ENCODE results near the gene TSPAN9.

TSPAN9 gene

DNA sequence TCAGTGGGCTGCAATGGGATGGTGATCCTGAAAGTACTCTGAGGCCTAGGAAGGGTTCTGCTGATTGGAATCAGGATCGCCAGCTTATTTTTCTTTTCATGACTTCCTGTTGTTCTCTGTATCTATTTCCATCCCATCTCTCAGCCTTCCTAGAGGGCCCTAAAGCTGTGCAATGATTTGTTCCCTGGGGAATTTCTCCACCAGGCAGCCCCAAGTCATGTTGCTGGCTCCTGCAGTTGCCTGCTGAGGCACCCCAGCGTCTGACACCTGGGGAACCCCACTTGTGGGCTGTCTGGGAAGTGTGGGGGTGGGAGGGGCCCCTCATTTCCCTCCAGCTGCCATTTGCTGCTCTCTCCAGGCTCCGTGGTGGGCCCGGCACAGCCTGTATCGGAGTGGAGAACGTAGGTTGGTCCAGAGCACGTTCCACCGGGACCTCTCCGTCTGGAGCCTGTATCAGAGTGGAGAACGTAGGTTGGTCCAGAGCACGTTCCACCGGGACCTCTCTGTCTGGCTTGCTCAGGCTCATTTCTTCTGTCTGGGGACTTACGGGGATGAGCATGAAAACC lies 138.3 kb downstream of the TSPAN9 start:
- DNase-seq, result no peak

DNA sequence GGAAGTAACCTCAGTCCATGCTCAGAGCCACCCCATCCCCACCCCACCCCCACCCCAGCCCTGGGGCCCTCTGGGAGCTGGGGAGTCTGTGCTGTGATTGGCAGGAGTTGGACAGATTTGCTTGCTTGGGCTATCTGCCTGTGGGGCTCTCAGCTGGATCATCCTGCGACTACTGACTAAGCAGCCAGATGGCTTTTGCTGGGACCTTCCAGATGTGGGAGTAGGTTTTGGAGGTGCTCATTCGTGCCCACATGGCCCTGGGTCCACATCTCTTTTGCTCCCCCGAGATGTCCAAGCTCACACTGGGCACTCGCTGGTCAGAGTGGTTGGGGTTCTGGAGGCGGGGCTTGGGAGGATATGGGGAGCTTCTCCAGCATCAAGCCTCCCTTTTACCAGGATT lies 138.9 kb downstream of the TSPAN9 start:
- DNase-seq, result no peak

DNA sequence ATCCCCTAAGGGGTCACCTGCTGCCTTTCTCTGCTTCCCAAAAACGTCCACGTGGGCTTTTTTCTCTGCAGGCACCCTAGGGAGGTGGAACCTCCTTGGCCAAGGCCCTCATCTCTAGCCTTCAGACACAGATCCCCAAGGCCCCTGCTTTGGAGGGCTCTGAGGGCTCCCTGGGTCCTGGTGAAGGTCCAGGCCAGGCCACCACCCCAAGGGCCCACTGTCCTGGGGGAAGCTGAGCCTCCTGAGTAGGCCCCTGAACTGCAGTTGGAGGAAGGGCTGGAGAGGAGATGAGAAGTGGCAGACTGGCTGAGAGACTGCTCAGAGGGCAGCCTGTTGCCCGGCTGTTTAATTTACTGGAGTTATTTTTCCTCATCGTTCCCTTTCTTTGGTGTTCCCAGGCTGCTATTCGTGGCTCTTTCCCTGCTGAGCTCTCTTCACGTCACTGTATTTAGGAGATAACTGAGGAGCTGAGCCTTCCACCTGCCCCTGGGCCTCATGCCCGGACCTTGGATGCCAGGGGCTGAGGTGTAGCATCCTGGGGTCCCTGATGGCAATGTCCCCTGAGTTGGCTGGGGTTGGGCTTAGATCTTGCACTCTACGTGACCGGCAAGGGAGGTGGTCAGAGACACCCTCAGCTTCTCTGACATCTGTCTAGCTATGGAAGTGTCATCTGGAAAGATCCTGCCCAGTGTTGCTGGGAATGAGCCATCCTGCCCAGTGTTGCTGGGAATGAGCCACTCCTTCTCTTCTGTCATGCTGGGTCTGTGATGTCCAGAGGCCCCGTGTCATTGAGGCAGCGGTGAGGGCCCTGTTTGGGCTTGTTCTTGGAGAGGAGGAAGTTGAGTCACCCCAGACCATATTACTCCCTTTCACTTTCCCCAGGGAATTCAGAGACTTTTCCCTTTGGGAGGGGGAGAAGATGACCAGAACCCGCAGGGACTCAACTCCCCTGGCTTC lies 139.8 kb downstream of the TSPAN9 start:
- DNase-seq, result no peak

DNA sequence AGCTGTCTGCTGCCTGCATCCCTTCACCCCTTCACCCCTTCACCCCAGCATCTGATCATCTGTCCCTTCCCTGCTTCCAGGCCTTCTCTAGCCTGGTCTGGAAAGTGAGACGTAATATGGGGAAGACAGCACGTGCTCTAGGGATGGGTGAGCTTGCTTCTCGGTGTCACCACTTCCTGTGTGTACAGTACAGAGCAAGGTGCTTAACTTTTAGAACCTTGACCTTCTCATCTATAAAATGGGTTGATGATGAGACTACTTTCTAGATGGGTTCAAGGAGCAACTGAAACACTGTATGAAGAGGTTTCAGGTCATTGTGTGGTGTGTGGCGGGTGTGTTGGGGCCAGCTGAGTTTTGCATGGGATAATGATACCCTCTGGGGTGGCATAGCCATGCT lies 140.5 kb downstream of the TSPAN9 start:
- DNase-seq, result no peak

DNA sequence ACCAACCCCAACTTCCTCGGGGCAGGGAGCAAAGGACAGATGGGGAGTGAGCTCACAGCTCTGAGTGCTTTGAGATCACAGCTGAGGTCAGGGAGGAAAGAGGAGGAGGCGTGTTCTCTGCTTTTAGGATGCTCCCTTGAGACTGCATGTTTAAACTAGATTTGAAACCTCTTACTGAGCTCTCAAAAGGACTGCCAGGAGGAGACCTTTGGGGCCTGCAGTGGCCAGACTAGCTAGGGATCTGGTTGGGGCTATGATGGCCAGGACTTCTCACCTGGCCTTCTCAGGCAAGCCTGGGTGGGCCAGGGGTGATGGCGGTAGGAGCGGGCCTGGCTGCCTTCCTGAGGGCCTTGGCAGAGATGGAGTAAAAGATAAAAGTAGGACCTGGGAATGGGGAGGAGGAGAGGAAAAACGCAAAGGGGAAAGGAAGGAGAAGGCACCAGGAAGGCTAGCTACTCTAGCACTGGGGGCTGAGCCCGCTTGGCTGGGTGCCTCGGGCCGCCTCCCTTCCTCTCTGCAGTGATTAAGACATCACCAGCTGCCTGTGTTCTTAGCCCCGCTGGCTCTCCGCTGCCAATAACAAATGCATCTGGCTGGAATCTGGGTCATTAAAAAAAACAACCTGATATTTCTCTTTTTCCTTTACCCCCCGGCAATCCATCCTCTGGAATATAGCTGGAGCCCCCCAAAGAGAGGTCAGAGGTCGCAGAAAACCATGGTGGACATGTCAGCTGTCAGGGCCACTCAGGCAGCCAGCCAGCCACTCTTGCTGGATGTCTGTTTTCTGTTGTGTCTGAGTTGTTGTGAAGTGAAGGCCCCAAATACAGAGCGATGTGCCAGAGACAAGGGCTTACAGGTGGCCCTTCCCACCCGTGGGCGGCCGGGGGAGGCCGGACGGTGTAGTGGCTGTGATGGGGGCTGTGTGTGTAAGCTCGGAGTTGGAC lies 141.3 kb downstream of the TSPAN9 start:
- DNase-seq, result no peak

DNA sequence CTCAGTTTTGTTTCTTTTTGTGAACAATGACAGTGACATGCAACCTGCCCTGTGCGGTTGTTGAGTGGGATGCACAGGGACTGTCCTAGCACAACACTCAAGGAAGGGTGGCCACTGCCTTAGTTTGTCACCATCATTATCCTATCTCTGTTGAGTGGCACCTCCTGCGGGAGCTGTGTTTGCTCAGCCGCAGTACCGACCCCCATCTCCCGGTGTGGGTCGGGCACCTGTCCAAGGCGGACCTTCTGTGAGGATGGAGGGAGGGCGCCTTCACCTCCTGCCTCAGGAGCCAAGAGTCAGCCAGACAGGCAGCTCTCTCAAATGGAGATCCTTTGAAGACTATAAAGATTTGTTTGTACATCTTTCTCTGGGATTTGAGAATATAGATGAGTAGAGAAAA lies 142.1 kb downstream of the TSPAN9 start:
- no peak for DNase-seq

DNA sequence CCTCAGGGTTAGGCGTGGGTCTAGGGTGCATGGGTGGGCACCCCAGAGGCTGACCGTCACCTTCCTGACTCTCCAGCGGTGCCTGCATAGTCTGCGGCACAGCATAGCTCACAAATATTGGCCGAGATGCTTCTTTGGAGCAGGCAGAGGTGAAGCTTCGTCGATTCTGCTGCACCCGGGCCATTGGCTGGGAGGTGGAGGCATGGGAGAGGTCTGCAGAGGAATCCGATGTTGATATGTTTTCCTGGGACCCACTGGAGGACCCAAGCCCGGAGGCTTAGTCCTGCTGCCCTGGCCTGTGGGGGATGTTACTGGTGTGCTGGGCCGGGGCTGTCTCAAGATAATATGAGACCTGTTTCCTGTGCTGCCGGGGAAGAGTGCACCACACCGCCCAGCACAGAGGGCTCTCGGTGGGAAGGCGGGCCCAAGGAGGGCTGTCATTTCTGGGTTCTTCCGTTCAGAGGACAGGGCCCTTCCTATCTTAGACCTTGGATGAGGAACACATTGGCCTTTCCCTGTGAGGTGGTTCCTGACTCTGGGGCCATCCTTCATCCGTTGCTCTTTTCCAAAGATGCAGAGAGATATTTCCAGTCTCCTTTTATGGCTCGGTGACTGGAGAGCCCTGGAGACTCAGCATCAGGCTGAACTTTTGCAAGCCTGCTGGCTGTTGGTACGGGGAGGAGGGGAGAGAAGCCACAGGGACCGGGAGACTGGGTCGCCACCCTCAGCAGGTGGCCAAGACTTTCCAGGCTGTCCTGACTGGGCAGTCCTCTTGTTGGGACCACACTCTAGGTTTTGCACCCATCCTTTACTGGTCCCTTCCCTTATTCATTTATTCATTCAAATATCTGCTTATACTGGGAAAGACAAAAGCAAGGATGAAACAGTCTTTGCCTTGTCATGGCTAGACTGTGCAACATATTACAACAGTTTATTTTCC lies 143.5 kb downstream of the TSPAN9 start:
- no peak for DNase-seq

DNA sequence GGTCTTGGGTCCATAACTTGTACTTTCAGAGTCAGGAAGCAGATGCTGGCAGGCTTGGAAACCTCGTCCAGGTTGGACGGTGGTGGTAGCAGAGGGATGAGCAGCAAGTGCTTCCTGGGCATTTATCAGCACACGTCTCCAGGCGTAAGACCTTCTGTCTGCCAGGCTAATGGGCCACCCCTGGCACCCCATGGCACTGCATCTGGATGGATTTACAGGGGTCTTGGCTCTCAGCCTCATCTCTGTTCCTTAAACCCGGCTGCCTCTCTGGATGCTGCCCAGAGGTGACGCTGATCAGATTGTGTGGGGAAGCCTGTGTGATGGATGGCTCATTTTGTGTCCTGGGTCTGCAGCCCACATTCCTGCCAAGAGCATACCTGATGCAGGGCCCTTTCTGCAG lies 145.1 kb downstream of the TSPAN9 start:
- DNase-seq, result no peak

DNA sequence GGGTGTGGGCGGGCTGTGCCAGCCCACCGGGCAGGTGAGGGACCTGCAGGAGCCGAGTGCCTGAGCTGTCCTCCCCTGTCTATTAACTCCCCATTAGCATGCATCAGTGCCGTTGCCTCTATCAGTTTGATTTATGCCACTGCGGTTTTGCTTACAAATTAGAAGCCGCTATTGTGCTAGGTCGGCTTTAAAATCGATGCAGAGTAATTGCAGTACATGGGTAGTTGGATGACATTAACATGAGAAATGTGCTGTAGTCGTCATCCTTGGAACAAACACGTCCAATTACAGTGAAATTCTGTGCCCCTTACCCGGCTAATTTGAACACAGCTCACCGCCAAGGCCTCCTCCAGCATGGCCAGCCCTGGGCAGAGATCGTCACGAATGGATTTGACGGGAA lies 145.8 kb downstream of the TSPAN9 start:
- no peak for DNase-seq

DNA sequence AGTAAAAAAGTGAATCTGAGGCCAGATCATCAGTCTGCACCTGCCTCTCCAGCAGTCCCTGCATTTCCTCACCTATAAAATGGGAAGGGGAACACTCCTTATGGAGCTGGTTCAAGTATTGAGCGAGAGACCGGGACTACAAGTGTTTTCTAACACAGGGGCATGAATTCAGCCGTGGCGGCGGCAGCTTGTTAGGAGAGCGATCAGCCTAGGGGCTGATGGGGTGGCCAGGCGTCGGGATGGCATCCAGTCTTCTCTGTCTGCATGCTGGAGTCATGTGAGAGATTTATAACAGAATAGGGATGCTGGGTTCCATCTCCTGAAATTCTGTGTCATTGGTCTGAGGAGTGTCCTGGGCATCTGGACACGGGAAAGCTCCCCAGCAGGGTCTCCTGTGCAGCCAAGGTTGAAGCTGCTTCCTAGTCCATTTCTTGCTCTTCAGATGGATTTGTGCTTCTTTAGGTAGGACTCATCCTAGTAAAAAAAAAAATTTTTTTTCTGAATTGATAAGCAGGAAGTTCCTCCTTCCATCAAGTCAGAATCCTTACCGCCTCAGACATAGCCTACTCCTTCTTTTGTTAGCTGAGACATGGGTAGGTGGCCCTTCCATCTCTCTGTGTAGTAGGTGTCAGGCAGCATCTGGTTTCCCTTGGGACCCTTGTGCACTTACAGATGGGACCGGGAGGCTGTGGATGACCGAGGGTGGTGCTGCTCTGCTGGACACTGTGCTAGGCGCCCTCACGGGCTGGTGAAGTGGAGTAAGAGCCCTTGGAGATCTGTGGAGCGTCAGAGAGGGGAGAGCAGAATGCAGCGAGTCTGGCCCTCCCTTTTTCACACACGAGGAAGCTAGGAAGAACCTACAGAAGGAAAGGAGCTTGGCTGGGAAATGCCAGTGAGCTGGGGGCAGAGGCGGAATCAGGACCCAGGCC lies 146.7 kb downstream of the TSPAN9 start:
- DNase-seq, result no peak

DNA sequence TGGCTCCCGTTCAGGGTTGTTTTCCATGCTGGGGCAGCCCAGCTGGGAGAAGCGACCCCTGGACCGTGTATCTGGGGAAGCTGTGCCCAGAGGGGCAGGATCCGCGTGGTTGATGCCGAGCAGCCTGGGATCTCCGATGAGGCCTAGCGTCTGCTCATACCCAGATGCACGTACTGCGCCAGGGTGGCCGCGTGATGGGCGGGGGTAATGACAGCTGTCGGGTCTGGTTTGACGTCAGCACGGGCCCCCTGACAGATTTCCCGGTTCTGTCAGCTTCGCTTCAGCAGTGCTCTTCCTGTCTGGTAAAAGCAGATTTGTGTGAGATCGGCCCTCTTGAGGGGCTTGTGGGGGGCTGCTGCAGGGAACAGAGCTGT lies 147.3 kb downstream of the TSPAN9 start:
- DNase-seq, result no peak

DNA sequence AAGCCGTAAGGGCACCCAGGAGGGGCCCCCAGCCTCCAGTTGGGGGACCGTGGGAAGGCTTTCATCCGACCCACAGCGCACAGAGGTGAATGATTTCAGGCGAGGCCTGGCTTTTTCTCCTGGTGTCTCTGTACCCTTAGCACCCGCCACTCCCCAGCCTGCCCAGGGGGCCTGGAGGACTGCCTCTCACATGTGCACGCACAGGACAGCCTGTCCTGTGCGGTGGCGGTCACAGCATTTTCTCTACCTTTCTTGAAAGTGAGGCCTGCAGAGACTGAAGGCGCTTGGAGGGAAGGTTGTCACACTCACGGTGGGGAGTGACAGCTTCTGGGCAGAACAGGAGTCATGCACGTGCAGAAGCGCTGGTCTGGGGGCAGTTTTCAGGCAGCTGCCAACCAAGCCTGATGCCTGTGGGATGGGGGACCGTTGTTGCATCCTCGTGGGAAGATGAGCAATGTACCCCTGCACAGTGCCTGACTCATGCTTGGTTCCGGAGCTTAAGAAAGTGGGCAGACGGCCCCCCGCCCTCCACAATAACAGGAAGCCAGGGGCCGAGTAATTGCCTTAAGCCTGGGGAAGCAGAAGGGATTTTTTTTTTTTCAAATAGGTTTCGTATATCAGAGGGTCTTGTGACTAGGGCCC lies 148.1 kb downstream of the TSPAN9 start:
- no peak for DNase-seq

DNA sequence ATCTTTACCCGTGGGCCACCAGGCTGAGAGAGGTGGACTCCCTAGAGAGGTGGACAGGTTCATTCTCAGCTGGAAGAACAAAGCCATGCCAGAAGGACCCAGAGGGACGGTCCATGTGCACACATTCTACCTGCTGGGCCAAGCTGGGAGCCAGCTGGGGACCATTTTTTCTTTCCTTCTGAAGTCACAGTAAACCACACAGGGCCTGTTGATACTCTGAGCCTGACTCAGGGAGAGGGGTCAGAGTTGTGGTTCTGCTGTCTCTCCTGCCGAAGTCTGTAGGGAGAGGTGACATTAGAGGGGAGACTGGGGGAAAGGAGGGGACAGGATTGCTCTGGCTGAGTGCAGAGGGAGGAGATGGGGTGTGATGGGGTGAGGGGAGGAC lies 148.6 kb downstream of the TSPAN9 start:
- no peak for DNase-seq

DNA sequence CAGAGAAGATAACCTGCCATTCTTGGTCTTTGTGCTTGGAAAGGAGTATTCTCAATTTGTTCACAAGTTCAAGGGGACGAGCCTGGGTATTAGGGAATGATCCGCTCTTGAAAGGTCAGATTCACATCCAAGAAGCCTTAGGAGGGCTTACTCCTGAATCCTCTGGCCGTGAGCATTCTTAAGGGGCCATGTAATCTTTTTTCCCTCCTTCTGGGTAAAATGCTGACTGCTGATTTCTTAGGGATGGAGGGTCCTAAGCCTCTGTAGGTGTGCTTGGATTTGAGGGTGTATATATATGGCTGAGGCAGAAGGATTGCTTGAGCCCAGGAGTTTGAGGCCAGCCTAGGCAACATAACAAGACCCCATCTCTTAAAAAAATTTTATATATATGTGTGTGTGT lies 149.1 kb downstream of the TSPAN9 start:
- no peak for DNase-seq

DNA sequence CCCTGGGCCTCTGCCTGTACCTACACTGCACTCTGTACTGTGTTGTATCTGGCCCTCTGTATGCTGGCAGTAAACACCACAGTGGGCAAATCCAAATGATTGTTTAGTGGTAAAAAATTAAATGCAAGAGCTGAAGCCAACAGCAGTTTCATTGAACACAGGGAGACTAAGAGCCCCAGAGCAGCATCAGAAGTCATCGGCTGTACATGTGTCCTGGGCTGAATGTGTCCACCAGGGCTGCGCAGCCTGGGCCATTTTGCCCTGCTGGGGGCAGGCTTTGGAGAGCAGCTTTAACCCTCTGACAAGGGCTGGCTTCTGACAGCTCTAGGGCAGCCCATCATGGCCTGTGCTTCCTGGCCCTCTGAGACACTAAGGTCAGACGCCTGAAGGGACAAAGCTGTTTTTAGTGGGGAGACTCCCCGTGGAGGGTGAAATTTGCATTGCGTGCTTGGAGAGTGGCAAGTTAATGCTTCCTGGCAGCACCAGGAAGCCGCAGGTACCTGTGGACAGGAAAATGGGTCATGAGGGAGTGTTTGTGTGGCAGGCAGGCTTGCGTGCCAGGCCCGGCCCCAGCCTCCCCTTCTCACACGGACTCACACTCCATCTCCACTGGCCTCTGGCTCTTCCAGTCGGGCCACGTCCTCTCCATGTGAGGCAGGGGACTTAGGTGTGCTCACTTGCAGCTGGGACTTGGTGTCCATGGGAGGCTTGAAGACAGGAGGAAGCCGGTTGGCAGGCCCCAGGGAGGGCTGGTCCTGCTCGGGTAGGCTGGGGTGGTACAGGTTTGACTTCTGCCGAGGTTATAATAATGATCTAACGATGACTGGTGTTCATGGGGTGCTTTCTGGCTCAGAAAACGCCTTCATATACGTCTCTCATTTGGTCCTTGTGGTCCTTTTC lies 150.1 kb downstream of the TSPAN9 start:
- DNase-seq, result no peak

DNA sequence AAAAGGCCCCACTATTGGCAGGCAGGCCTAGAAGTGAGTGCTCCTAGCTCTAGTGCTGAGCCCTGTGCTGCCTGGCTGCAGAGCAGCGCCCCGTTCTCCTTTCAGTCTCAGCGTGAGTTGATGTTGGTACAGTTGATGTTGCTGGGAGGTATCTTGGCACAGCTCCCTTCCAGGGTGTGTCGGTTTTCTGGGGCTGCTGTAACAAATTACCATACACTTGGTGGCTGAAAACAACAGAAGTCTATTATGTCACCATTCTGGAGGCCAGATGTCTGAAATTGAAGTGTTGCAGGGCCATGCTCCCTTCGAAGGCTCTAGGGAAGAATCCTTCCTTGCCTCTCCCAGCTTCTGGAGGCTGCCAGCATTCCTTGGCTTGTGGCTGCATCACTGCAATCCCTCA lies 151.4 kb downstream of the TSPAN9 start:
- no peak for DNase-seq

DNA sequence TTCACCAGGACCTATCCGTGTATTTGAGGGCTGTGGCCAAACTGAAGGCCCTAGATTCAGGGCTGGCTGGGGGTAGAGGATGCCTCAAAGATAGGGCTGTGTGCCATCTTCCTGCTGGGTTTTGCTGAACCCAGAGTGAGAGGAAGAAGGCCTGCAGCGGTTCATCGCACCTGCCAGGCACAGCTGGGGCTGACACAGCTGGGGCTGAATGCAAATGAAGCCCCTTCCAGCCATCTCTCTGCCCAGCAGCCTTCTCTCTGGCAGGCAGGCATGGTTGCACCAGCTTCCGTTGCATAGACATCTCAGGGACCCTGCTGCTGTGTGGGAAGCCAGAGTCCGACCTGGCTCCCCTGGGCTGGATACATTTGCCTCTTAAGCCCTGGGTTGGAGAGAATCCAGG lies 152.4 kb downstream of the TSPAN9 start:
- DNase-seq, result no peak

DNA sequence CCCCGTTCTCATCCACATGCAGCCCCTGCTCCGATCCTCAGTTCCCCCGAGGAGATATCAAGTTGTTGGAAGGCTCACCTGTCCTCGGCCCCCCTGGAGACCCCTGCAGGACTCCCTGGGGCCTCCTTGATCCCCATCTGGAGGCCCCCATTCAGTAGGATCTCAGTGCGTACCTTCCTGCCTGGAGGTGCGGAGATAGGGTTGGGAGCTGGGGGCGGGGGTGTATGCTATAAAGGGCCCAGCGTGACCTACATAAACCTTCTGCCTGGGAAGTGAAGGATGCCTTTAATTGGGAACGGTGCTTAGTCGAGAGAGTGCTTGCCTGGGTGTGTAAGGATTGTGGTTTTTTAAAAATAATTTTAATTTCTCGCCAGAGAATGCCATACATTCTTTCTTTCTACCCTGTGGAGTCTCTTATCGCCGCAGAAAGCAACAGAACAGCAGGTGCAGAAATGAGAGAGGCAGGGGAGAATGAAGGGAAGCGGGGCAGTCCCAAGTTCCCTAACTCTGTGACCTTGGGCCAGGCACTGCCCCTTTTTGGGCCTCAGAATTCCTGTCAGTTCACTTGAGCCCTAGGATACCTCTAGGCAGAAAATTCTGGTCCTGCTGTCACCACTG lies 153.7 kb downstream of the TSPAN9 start:
- no peak for DNase-seq

DNA sequence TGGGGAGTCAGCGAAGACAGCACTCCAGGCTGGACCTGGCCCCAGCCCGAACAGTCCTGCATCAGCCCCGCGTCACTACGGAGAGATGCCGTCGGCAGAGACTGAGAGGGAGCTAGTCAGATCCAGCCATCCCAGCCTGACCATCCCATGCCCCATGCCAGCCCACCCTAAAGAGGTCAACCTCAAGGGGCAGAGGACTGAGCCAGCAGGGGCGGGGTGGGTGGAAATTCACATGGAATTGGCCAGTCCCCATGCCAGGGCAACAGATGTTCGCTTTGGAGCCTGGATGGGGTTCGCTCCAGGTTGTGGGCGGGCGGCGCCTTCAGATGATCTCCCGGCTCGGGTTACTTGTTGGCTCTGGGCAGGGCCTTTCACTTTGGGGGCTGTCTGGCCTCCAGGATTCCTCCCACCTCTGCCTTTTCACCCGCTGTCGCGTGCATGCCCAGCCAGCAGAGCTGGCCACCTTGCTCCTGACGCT lies 154.3 kb downstream of the TSPAN9 start:
- DNase-seq, result no peak
